Testis (tissue), 3 donors: Measurements from ENCODE around the gene KIAA1586. TPM values are rescaled to one million over a fixed set of nuclear protein-coding genes. Genes with fewer than 3 reads are reported as not detected.

Source experiments
- DNase-seq: peaks from one replicate; pipeline ENCODE4 v3.0.0-alpha.2; 2019
- H3K27ac ChIP-seq, 2 donors: fragments of 200-600 bp; sonication (generic); one replicate each; pipeline ENCODE4 v1.5.1; 2019
- H3K27me3 ChIP-seq: fragments of 200-600 bp; sonication (generic); one replicate; pipeline ENCODE4 v1.5.1; 2019
- H3K36me3 ChIP-seq: fragments of 200-600 bp; sonication (generic); one replicate; pipeline ENCODE4 v1.5.1; 2017; ENCODE audit warnings: low read depth; ENCODE audit errors: missing control alignments
- H3K4me1 ChIP-seq: fragments of 200-600 bp; sonication (generic); one replicate; pipeline ENCODE4 v1.5.1; 2019
- H3K4me3 ChIP-seq, 2 donors: fragments of 200-600 bp; sonication (generic); one replicate each; pipeline ENCODE4 v1.5.1; 2017 to 2019
- H3K9me3 ChIP-seq: fragments of 200-600 bp; sonication (generic); one replicate; pipeline ENCODE4 v1.5.1; 2017
- POLR2A ChIP-seq: fragments of 450-650 bp; IDR thresholded peaks from one replicate; pipeline ENCODE4 v1.6.1; 2017; ENCODE audit warnings: antibody characterized with exemption, mild to moderate bottlenecking, moderate library complexity
- WGBS, 2 donors: methylation state at CpG; one replicate each; pipeline ENCODE4 v1.1.5; 2018; 5-methylcytosine and 5-hydroxymethylcytosine counted together
- intact Hi-C: fragments of 100-400 bp; cut with DNase I; formaldehyde crosslinking; loops from one replicate; pipeline ENCODE4 v1.15.1; 2023; ENCODE audit warnings: low total_unique reads
- polyA plus RNA-seq: library from polyadenylated mRNA; stranded (reverse); fragments of 350-450 nt; fragmentation: Illumina TruSeq; extraction: RNeasy Lipid Tissue Mini Kit (QIAGEN cat#74804); gene quantifications from one replicate; pipeline ENCODE4 v1.2.3, GENCODE V29; 2014; ENCODE audit warnings: low read depth, low replicate concordance; ENCODE audit not compliant: insufficient read depth
- total RNA-seq, 2 donors: library from RNA; depleted of rRNA; stranded (reverse); fragments of >200 nt; gene quantifications; one replicate each; pipeline ENCODE4 v1.2.3, GENCODE V29; 2016
- TF ChIP-seq, protein P1 (sequence below), 3 experiments: fragments of 450-650 bp in 2 of 3; fragments of 200-600 bp in 1 of 3; sonication (generic) in 1 of 3; IDR thresholded peaks; one replicate each; pipeline ENCODE4 v1.5.1; 2016 to 2019; ENCODE audit warnings: antibody characterized with exemption in 3 of 3, mild to moderate bottlenecking in 2 of 3, moderate library complexity in 1 of 3

The KIAA1586 gene
- total and polyA plus RNA-seq, 3 donors from 2014 or later, result 6.7 to 12.7 (median 11.0) TPM

DNA sequence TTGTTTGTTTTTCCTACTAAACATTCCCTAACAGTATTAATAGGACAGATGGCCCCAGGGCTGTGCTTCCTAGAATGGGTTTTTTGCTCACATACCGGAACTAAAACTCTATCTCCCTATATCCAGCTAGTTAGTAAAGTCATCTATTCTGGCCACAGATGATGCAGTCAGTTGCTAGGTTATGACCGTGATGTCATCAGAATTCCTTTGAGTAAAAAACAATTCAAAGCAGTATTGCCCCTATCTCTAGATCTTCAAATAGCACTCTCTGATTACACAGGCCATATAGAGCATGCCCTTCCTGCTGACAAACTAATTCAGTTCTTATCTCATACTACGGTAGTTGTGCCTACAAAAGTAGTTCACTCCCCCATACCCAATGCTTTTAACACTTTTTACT is 25.6 kb downstream of the KIAA1586 start:
- H3K27ac ChIP-seq, result no peak overlapping the region
- no peaks in the 10 kb centered on the region for H3K27me3 ChIP-seq
- no peaks in the 10 kb centered on the region for H3K9me3 ChIP-seq
- no peaks in the 10 kb centered on the region for H3K4me1 ChIP-seq
- 85 to 87% methylated on average over 3 of the region's 3 CpGs for WGBS, 2 donors
- no peak for DNase-seq
- H3K36me3 ChIP-seq, result no peaks in the 10 kb centered on the region
- no peak overlapping the region for H3K4me3 ChIP-seq
- TF ChIP-seq, protein P1, sequence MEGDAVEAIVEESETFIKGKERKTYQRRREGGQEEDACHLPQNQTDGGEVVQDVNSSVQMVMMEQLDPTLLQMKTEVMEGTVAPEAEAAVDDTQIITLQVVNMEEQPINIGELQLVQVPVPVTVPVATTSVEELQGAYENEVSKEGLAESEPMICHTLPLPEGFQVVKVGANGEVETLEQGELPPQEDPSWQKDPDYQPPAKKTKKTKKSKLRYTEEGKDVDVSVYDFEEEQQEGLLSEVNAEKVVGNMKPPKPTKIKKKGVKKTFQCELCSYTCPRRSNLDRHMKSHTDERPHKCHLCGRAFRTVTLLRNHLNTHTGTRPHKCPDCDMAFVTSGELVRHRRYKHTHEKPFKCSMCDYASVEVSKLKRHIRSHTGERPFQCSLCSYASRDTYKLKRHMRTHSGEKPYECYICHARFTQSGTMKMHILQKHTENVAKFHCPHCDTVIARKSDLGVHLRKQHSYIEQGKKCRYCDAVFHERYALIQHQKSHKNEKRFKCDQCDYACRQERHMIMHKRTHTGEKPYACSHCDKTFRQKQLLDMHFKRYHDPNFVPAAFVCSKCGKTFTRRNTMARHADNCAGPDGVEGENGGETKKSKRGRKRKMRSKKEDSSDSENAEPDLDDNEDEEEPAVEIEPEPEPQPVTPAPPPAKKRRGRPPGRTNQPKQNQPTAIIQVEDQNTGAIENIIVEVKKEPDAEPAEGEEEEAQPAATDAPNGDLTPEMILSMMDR (IDR thresholded peaks at IDR 0.05), result no peak
- TF ChIP-seq POLR2A, result no peak
- intact Hi-C loops, result no loop called here

DNA sequence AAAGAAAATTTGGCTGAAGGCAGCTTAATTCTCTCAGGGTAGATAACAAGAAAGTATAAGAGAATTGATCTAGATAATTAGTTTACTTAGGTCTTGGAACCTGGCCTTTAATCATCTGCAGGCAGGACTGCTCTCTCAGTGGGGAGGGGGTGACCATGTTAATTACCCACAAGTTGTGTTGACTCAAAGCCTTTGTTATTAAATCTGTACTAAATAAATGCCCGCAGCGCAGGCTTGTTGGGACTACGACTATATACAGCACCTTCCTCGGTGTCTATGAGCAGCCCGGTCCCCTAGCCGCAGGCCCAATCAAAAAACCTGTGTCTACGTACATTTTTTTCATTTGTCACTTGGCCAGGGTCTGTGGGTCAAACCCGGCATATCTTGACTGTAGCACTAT is 27.9 kb downstream of the KIAA1586 start:
- Histone ChIP-seq H3K27ac (no peak overlapping the region), H3K4me3 (no peak overlapping the region), H3K4me1 (no peaks in the 10 kb centered on the region), H3K9me3 (no peaks in the 10 kb centered on the region), H3K27me3 (no peaks in the 10 kb centered on the region), H3K36me3 (no peaks in the 10 kb centered on the region)
- no peak for DNase-seq
- intact Hi-C loops, result no loop called here
- no peak for TF ChIP-seq POLR2A
- TF ChIP-seq, protein P1 (IDR thresholded peaks at IDR 0.05), result no peak
- 89 to 96% methylated on average over 8 of the region's 8 CpGs for WGBS, 2 donors

DNA sequence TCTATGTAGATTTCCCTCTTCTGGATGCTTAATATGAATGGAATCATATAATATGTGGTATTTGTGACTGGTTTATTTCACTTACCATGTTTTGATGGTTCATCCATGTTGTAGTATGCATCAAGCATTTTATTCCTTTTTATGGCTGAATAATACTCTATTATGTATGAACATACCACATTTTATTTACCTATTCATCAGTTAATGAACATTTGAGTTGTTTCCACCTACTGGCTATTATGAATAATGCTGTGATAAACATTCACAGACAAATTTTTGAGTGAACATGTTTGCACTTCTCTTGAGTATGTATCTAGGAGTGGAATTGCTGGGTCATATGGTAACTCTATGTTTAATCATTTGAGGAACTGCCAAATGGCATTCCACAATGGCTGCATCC is 28.6 kb downstream of the KIAA1586 start:
- no peaks in the 10 kb centered on the region for H3K27me3 ChIP-seq
- no peak for DNase-seq
- H3K9me3 ChIP-seq, result no peaks in the 10 kb centered on the region
- H3K4me3 ChIP-seq, result no peak overlapping the region
- no peaks in the 10 kb centered on the region for H3K4me1 ChIP-seq
- intact Hi-C loops, result no loop called here
- no peaks in the 10 kb centered on the region for H3K36me3 ChIP-seq
- no peak overlapping the region for H3K27ac ChIP-seq
- TF ChIP-seq, protein P1 (IDR thresholded peaks at IDR 0.05), result no peak

DNA sequence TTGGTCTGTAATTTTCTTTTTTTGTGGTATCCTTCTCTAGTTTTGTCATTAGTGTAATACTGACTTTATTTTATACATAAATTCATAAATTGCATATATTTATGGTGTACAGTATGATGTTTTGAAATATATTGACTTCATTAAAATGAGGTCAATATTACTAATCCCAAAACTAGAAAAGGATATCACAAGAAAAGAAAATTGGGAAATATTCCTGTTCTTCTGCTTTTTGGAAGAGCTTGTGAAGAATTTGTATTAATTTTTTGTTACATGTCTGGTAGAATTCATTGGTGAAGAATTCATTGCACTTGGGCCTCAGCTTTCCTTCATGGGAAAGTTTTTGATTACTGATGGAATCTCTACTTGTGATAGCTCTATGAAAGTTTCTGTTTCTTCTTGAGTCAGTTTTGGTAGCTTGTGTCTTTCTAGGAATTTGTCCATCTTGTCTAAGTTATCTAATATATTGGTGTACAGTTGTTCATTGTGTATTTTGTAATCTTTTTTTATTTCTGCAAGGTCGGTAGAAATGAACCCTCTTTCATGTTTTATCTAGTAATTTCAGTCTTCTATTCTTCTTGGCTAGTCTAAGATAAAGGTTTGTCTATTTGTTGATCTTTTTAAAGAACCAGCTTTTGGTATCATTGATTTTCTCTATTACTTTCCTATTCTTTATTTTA is 32.2 kb downstream of the KIAA1586 start:
- 76 to 92% methylated on average over 1 of the region's 1 CpG for WGBS, 2 donors
- intact Hi-C loops, result no loop called here
- no peaks in the 10 kb centered on the region for H3K27me3 ChIP-seq
- H3K4me3 ChIP-seq, result no peak overlapping the region
- H3K4me1 ChIP-seq, result no peaks in the 10 kb centered on the region
- no peaks in the 10 kb centered on the region for H3K9me3 ChIP-seq
- no peak for DNase-seq
- H3K36me3 ChIP-seq, result no peaks in the 10 kb centered on the region
- no peak overlapping the region for H3K27ac ChIP-seq
- TF ChIP-seq POLR2A, result no peak
- TF ChIP-seq, protein P1 (IDR thresholded peaks at IDR 0.05), result no peak

DNA sequence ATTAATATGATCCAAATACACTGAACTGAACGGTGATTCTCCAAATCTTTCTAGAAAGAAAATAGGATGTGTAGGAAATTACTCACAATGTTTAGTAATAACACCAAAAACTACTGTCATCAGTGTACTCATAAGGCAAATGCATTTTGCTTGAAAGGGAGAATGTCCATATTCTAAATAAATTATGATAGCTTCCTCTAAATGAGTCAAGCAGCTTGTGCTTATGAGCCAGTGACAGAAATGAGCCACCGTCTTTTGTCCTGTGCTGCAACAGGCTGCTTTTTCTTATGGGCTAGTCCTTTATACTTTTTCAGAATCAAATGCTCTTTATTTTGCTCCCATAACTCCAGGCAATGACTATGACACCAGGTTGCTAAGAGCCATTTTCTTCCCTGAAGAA is 39.0 kb downstream of the KIAA1586 start:
- Histone ChIP-seq H3K9me3 (no peaks in the 10 kb centered on the region), H3K4me3 (no peak overlapping the region), H3K4me1 (no peaks in the 10 kb centered on the region), H3K27ac (no peak overlapping the region), H3K27me3 (no peaks in the 10 kb centered on the region), H3K36me3 (no peaks in the 10 kb centered on the region)
- 88 to 99% methylated on average over 2 of the region's 2 CpGs for WGBS, 2 donors
- TF ChIP-seq, protein P1 (IDR thresholded peaks at IDR 0.05), result no peak
- no peak for DNase-seq
- intact Hi-C loops, result no loop called here
